Transverse colon (tissue), 4 donors: ENCODE results near the gene LDB2. TPM values are rescaled to one million over a fixed set of nuclear protein-coding genes. Genes with fewer than 3 reads are reported as not detected.

Experiments
- DNase-seq: peaks from one replicate; pipeline ENCODE4 v3.0.0-alpha.2; 2019
- H3K27ac ChIP-seq, 4 donors: fragments of 200-600 bp; sonication (generic); 2 replicates each; pipeline ENCODE4 v1.5.1; 2016 to 2018; ENCODE audit warnings: inconsistent platforms in 4 of 4
- H3K27me3 ChIP-seq: fragments of 200-600 bp; sonication (generic); 2 replicates; pipeline ENCODE4 v1.5.1; 2017; ENCODE audit warnings: inconsistent platforms
- H3K36me3 ChIP-seq, 4 donors: fragments of 200-600 bp; sonication (generic); 2 replicates each; pipeline ENCODE4 v1.5.1; 2017 to 2019; ENCODE audit warnings: inconsistent platforms in 4 of 4
- H3K4me1 ChIP-seq, 4 donors: fragments of 200-600 bp; sonication (generic); 2 replicates each; pipeline ENCODE4 v1.5.1; 2017 to 2020; ENCODE audit warnings: inconsistent platforms in 4 of 4
- H3K4me3 ChIP-seq, 4 donors: fragments of 200-600 bp; sonication (generic); 1 replicate in 1 of 4; 2 replicates in 3 of 4; pipeline versions ENCODE4 v1.5.1 to v1.6.1; 2017 to 2019; ENCODE audit warnings: inconsistent platforms in 4 of 4
- H3K9me3 ChIP-seq, 2 donors: fragments of 200-600 bp; sonication (generic); 2 replicates each; pipeline ENCODE4 v1.5.1; 2017 to 2019; ENCODE audit warnings: inconsistent platforms in 2 of 2
- EP300 ChIP-seq: sonication (generic); formaldehyde crosslinking; IDR thresholded peaks from one replicate; pipeline ENCODE4 v1.6.1; 2017; ENCODE audit warnings: antibody characterized with exemption, low read depth
- POLR2A ChIP-seq: fragments of 450-650 bp; IDR thresholded peaks from one replicate; pipeline ENCODE4 v1.6.1; 2016; ENCODE audit warnings: antibody characterized with exemption, mild to moderate bottlenecking, moderate library complexity
- POLR2AphosphoS5 ChIP-seq, 3 donors: sonication (generic); formaldehyde crosslinking; IDR thresholded peaks; one replicate each; pipeline ENCODE4 v1.6.1; 2016; ENCODE audit warnings: antibody characterized with exemption in 3 of 3
- WGBS, 2 donors: methylation state at CpG; one replicate each; pipeline ENCODE4 v1.1.5; 2018; ENCODE audit warnings: low coverage in 1 of 2; 5-methylcytosine and 5-hydroxymethylcytosine counted together
- in situ Hi-C, 4 donors: fragments of 200-750 bp; cut with MboI; loops; one replicate each; pipeline versions ENCODE4 v1.15.0 to v1.15.1; 2017; ENCODE audit warnings: low sequenced_read_pairs in 3 of 4, low pct_ligation_motif_present in 1 of 4, low pct_unique_long_range_greater_than_20kb in 1 of 4
- intact Hi-C: fragments of 100-400 bp; cut with DNase I; formaldehyde crosslinking; loops from one replicate; pipeline ENCODE4 v1.15.1; 2023; ENCODE audit warnings: low total_unique reads
- total RNA-seq, 4 donors: library from RNA; depleted of rRNA; stranded (reverse); fragments of >200 nt; gene quantifications; one replicate each; pipeline ENCODE4 v1.1.0, GENCODE V29; 2016
- TF ChIP-seq, protein P1 (sequence below), 5 experiments: fragments of 200-600 bp in 3 of 5; fragments of 450-650 bp in 2 of 5; sonication (generic) in 3 of 5; IDR thresholded peaks; 1 replicate in 2 of 5; 2 replicates in 3 of 5; pipeline ENCODE4 v1.5.1; 2016 to 2017; ENCODE audit warnings: antibody characterized with exemption in 5 of 5, inconsistent platforms in 3 of 5, mild to moderate bottlenecking in 2 of 5, moderate library complexity in 1 of 5

Gene LDB2
- total RNA-seq, 4 donors from 2014 or later, result 7.0 to 46.6 (median 8.9) TPM

GRCh38 chr4:16853640-16854039 lies 44.8 kb downstream of the LDB2 start:
- H3K36me3 ChIP-seq, result no peaks in the 10 kb centered on the region
- no peak for TF ChIP-seq POLR2A
- TF ChIP-seq EP300, result no peak
- TF ChIP-seq, protein P1, sequence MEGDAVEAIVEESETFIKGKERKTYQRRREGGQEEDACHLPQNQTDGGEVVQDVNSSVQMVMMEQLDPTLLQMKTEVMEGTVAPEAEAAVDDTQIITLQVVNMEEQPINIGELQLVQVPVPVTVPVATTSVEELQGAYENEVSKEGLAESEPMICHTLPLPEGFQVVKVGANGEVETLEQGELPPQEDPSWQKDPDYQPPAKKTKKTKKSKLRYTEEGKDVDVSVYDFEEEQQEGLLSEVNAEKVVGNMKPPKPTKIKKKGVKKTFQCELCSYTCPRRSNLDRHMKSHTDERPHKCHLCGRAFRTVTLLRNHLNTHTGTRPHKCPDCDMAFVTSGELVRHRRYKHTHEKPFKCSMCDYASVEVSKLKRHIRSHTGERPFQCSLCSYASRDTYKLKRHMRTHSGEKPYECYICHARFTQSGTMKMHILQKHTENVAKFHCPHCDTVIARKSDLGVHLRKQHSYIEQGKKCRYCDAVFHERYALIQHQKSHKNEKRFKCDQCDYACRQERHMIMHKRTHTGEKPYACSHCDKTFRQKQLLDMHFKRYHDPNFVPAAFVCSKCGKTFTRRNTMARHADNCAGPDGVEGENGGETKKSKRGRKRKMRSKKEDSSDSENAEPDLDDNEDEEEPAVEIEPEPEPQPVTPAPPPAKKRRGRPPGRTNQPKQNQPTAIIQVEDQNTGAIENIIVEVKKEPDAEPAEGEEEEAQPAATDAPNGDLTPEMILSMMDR (IDR thresholded peaks at IDR 0.05), result no peak
- TF ChIP-seq POLR2AphosphoS5 (IDR thresholded peaks at IDR 0.05), result no peak
- WGBS, 2 donors, result 84 to 86% methylated on average over 2 of the region's 2 CpGs
- no peaks in the 10 kb centered on the region for H3K9me3 ChIP-seq
- H3K27ac ChIP-seq, result no peak overlapping the region
- no peaks in the 10 kb centered on the region for H3K27me3 ChIP-seq
- H3K4me1 ChIP-seq, result no peaks in the 10 kb centered on the region
- H3K4me3 ChIP-seq, result no peak overlapping the region
- no peak for DNase-seq
- in situ Hi-C loops (no loop called here), intact Hi-C loops (no loop called here)

DNA sequence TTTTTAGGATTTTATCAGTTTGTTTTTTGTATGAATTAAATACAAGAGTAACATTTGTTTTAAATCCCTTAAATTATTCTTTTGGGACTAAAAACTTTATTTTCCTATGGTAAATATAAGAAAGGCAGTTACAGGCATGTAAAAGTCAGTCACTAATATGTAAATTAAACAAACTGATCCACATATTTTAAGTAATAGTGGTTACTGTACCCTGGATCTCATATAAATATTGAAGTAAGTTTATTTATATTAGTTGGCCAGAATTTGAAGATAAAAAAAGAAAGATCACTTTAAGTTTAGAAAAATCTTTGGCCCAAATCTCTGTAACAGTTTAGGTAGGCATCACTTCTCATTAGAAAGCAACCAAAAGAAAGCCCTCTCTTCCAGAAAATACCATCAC lies 45.8 kb downstream of the LDB2 start:
- Histone ChIP-seq H3K4me3 (no peak overlapping the region), H3K36me3 (no peaks in the 10 kb centered on the region)
- in situ Hi-C loops, result no loop called here

DNA sequence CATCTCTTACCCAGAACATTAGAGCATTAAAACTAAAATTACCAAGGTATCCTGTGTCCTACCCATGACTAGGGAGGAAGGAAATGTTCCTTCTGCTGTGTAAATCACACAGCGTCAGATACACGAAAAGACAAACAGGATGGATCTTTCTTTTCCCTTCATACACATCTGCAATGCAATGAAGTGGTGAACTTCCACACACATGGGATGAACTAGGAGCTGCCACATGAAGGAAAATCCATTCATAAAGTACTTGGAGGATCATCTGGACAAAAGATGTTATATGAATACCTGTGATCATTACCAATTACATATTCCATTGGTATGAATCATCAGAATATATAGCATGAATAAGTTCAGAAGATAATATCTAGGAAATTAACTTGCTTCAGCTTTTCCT lies 46.2 kb downstream of the LDB2 start:
- no peak for DNase-seq
- no peaks in the 10 kb centered on the region for H3K4me1 ChIP-seq
- H3K36me3 ChIP-seq, result no peaks in the 10 kb centered on the region
- in situ Hi-C loops, result no loop called here
- no peak for TF ChIP-seq POLR2A
- no peak for TF ChIP-seq POLR2AphosphoS5 (IDR thresholded peaks at IDR 0.05)
- TF ChIP-seq EP300, result no peak
- TF ChIP-seq, protein P1 (IDR thresholded peaks at IDR 0.05), result no peak
- no peak overlapping the region for H3K27ac ChIP-seq
- WGBS, 2 donors, result 67 to 69% methylated on average over 1 to 2 of the region's 2 CpGs
- intact Hi-C loops, result no loop called here
- no peaks in the 10 kb centered on the region for H3K27me3 ChIP-seq
- no peak overlapping the region for H3K4me3 ChIP-seq
- no peaks in the 10 kb centered on the region for H3K9me3 ChIP-seq

More for the DNA sequence above, 45.8 kb downstream of the LDB2 start:
- intact Hi-C loops, result no loop called here
- no peaks in the 10 kb centered on the region for H3K9me3 ChIP-seq
- TF ChIP-seq POLR2AphosphoS5 (IDR thresholded peaks at IDR 0.05) (no peak), POLR2A (no peak), EP300 (no peak)
- TF ChIP-seq, protein P1 (IDR thresholded peaks at IDR 0.05), result no peak
- H3K27ac ChIP-seq, result no peak overlapping the region
- no peaks in the 10 kb centered on the region for H3K27me3 ChIP-seq
- no peak for DNase-seq
- H3K4me1 ChIP-seq, result no peaks in the 10 kb centered on the region

DNA sequence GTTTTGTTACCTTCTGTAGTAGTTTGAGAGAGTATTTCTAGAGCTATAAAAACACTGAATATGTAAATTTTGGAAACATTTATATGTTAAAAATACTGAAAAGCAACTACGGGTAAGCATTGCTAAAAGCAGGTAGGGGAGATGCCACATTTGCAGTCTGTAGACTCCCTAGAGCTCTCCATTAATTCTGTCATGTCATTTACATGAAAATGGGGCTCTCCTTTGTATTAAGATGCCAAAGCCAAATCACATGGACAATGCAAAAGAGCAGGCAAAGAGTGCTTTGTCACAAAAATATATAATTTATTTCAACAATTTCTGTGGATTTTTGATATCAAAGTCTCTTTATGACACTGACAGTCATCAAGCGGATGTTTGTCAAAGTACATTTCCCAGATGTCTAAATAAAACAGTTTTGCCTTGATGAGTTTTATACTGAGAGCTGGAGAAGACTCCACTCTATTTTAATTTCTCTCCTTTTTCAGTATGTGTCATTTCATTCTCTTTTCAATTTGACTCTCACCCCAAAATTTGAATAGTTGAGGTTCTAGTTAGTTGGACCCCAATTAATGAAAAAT lies 51.8 kb downstream of the LDB2 start:
- no peak overlapping the region for H3K4me3 ChIP-seq
- no peak overlapping the region for H3K27ac ChIP-seq
- no peaks in the 10 kb centered on the region for H3K9me3 ChIP-seq
- H3K4me1 ChIP-seq, result peaks cover 0 to 8% (median 2%) of the 10 kb centered on the region in 4 donors
- no peaks in the 10 kb centered on the region for H3K36me3 ChIP-seq
- H3K27me3 ChIP-seq, result no peaks in the 10 kb centered on the region
- DNase-seq, result no peak
- TF ChIP-seq EP300 (no peak), POLR2AphosphoS5 (IDR thresholded peaks at IDR 0.05) (no peak), POLR2A (no peak)
- TF ChIP-seq, protein P1 (IDR thresholded peaks at IDR 0.05), result no peak
- in situ Hi-C loops, result no loop called here
- 75 to 100% methylated on average over 2 of the region's 2 CpGs for WGBS, 2 donors
- intact Hi-C loops, result no loop called here
